GM13977 (cell line): ENCODE data around the gene SNX11.

Experiments used
- DNase-seq: peaks from one replicate; pipeline ENCODE4 v3.0.0; 2012; ENCODE audit warnings: low spot score
- in situ Hi-C: fragments of 300-500 bp; cut with MboI; formaldehyde crosslinking; loops from one replicate; pipeline ENCODE4 v1.12.0; 2022; ENCODE audit warnings: low sequenced_read_pairs, low pct_unique_long_range_greater_than_20kb, mixed read lengths, inconsistent platforms; ENCODE audit not compliant: unreplicated experiment
- TF ChIP-seq, protein P1 (sequence below): IDR thresholded peaks from 2 replicates; pipeline ENCODE4 v1.5.1; 2012; ENCODE audit warnings: mild to moderate bottlenecking, control low read depth; ENCODE audit not compliant: insufficient read depth; ENCODE audit errors: extremely low read depth, missing control alignments

The SNX11 gene

DNA sequence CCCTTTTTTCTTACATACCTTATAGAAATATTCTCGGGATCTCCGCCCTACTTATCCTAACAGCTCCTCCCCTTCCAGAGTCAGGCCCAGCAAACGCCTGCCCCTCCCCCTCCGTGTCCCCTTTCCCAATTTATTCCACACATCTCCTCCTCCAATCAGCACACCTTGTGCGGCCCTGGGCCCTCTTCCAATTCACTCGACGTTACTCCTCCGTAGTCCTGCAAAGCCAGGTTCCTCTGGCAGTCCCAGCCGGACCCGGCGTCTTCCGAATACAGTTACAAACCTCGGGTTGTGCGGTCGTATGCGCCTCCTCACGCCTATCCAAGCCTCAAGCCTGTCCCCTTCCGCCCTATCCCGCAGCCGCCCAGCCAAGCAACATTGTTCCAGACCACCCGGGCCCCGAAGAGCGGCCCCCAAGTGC lies 7.0 kb upstream of the SNX11 start:
- in situ Hi-C loops = no loop called here
- no peak for DNase-seq
- TF ChIP-seq, protein P1, sequence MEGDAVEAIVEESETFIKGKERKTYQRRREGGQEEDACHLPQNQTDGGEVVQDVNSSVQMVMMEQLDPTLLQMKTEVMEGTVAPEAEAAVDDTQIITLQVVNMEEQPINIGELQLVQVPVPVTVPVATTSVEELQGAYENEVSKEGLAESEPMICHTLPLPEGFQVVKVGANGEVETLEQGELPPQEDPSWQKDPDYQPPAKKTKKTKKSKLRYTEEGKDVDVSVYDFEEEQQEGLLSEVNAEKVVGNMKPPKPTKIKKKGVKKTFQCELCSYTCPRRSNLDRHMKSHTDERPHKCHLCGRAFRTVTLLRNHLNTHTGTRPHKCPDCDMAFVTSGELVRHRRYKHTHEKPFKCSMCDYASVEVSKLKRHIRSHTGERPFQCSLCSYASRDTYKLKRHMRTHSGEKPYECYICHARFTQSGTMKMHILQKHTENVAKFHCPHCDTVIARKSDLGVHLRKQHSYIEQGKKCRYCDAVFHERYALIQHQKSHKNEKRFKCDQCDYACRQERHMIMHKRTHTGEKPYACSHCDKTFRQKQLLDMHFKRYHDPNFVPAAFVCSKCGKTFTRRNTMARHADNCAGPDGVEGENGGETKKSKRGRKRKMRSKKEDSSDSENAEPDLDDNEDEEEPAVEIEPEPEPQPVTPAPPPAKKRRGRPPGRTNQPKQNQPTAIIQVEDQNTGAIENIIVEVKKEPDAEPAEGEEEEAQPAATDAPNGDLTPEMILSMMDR = no peak

DNA sequence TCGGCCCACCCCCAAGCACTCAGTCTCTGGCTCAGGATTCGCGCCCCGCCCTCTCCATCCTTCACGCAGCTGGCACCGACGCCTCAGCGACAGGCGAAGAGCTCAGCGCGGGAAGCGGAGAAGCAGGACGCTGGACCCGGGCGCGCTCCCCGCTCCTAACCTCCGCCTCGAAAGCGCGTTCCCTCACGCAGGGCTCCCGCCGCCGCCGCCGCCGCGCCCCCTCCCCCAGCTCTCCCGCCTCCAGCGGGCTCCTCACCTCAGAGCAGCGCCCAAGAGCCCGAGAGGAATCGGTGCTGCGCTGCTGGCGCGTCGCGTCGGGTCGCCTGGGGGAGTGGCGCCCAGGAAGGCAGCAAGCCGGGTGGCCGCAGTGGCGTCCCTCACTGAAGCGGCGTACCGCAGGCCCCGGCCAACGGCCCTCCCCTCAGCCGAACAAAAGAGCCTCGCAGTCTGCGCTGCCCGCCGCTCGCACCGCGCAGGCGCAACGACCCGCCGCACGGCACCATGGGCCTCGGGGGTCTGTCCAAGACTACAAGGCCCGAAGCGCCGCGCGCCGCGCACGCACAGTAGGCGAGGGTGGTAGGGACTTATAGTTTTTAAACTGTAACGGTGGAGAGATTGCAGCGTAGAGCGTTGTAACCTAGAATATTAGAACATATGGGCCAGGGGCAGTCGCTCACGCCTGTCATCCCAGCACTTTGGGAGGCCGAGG lies 6.4 kb upstream of the SNX11 start, which contains the start of gene CBX1:
CBX1 (minus strand) TSS at position 467 of the 709 bp plus-strand sequence. CDS start 24,474 bp downstream, outside the sequence.
- in situ Hi-C loops = no loop called here
- peak; percentile 93 for DNase-seq
- TF ChIP-seq, protein P1 = no peak

DNA sequence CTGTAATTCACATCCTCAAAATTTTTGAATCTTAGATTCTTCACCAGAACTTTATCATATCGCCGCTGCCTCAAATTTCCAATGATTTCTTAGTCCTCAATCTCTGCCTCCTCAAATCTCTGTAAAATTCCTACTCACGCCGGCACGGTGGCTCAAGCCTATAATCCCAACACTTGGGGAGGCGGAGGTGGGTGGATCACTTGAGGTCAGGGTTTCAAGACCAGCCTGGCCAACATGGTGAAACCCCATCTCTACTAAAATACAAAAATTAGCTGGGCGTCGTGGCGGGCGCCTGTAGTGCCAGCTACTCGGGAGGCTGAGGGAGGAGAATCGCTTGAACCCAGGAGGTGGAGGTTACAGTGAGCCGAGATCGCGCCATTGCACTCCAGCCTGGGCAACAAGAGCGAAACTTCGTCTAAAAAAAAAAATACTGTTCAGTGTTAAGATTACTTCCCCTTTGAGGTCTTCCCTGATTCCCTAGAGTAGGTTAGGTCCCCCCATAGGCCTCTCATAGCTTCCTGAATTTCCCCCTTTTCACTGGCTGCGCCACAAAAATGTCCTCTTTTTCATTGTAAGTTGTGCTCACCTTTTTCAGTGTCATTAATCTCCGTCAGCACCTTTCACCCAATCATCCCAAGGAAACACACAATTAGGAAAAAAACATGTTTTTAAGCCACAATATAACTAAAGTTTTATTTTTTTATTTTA lies 5.4 kb upstream of the SNX11 start:
- in situ Hi-C loops = no loop called here

DNA sequence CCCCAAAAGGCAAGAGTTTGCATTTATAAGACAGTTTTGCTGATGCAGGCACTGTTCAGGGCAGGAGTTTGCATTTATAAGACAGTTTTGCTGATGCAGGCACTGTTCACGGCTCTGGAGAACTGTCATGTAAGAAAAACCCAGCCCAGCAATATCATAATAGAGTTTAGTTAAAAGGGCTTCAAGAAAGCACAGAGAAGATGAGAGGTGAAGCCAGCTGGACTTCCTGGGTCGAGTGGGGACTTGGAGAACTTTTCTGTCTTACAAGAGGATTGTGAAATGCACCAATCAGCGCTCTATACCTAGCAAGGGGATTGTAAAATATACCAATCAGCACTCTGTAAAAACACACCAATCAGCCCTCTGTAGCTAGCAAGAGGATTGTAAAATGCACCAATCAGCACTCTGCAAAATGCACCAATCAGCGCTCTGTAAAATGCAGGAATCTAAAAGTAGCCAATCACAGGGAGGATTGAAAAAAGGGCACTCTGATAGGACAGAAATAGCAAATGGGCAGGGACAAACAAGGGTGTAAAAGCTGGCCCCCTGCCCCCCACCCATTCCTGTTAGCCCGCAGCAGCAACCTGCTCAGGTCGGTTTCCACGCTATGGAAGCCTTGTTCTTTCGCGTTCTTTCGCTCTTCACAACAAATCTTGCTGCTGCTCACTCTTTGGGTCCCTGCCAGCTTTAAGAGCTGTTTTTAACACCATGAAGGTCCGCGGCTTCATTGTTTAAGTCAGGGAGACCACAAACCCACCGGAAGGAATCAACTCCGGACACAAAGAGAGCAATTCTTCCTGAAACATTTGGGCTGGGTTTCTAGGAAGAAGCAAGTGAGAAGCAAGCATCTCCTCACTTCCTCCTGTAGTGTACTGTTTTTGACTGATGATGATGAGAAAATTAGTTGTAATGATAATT lies 4.5 kb upstream of the SNX11 start:
- in situ Hi-C loops = no loop called here
- TF ChIP-seq, protein P1 = no peak
- no peak for DNase-seq

More for the DNA sequence above, 5.4 kb upstream of the SNX11 start:
- TF ChIP-seq, protein P1 = no peak
- DNase-seq = no peak

DNA sequence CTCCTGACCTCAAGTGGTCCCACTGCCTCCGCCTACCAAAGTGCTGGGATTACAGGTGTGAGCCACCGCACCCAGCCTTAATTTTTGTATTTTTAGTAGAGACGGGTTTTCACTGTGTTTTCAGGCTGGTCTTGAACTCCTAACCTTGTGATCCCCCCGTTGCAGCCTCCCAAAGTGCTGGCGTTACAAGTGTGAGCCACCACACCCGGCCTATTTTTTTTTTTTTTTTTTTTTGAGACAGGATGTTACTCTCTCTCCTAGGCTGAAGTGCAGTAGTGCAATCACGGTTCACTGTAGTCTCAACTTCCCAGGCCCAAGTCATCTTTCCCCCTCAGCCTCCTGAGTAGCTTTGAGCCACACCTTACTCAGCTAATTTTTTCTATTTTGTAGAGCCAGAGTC lies 3.1 kb upstream of the SNX11 start:
- TF ChIP-seq, protein P1 = no peak
- DNase-seq = no peak
- in situ Hi-C loops = no loop called here

DNA sequence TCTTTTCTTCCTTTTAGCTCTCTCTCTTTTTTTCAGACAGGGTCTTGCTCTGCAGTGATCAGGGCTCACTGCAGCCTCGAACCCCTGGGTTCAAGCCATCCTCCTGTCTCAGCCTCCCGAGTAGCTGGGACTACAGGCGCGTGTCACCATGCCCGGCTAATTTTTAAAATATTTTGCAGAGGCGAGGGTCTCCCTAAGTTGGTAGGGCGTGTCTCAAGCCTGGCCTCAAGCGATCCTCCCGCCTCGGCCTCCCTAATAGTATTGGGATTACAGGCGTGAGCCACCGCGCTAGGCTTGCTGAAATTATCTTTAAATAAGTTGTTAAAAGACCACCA lies 797 bp upstream of the SNX11 start:
- no peak for DNase-seq
- TF ChIP-seq, protein P1 = no peak
- in situ Hi-C loops = no loop called here
